ENCODE measurements around the gene SMARCD1.

- TF ChIP-seq CTCF (IDR thresholded peaks at IDR 0.05): no peak
- no peak for TF ChIP-seq POLR2A (IDR thresholded peaks at IDR 0.05)
Observed at GRCh38 chr12:50110127-50110761, 25.1 kb downstream of the SMARCD1 start.
